ENCODE measurements around the gene KCNN3. TPM values are rescaled to one million over a fixed set of nuclear protein-coding genes. Genes with fewer than 3 reads are reported as not detected.

KCNN3 gene
- total RNA-seq, 4 donors from 2014 or later: 3.6 to 17.0 (median 12.4) TPM

DNA sequence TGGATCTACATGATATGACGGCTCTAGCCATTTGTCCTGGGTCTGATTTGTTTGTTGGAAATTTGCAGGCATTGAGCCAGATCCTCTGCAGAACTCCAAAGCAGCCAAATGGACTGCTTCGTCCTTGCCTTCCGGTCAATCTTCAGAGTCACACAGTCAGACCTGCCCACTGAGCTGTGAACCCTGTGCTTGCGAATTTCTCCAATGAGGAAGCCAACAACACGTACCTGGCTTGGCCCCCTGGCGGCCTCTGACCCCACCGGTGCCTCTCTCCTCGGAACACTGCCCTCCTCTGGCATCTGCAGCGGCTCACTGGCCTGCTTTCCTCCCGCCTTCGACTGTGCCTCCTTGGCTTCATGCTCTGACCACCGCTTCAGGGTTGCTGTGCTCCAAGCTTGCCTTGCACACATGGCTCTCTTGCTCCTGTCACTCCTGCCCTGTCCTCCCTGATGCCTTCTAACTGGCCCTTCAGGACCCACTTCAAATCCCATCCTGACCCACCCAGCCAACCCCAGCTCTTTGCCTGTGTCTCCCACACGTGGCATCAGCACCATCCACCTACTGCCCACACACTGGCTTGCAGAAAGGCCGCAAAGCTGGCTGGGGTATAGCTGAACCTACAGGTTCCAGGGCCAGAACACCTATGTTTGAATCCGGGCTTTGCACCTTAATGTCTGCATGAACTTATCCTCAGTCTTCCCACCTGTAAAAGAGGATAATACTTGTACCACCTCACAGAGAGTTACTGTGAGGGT, 128.2 kb downstream of the KCNN3 start:
- H3K27me3 ChIP-seq: no peaks in the 10 kb centered on the region
- H3K27ac ChIP-seq (replicated peaks in 1 of 4): peak overlapping the region; percentile 32 to 70 (median 46)
- no peaks in the 10 kb centered on the region for H3K9me3 ChIP-seq
- WGBS: 65% methylated on average over 15 of the region's 15 CpGs
- intact Hi-C loops (cut with DNase I): no loop called here
- H3K4me1 ChIP-seq: peaks cover 12 to 45% (median 31%) of the 10 kb centered on the region in 4 donors
- TF ChIP-seq CTCF (IDR thresholded peaks at IDR 0.05): peak in 1 of 3 experiments; percentile 22
- no peak for TF ChIP-seq POLR2AphosphoS5 (IDR thresholded peaks at IDR 0.05)
- TF ChIP-seq POLR2A (IDR thresholded peaks at IDR 0.05; ENCODE audit: low read depth): no peak
- no peak for TF ChIP-seq EP300 (IDR thresholded peaks at IDR 0.05)
- DNase-seq (ENCODE audit: extremely low spot score): no peak
- no peaks in the 10 kb centered on the region for H3K36me3 ChIP-seq
- H3K4me3 ChIP-seq: no peak overlapping the region

- H3K9me3 ChIP-seq: no peaks in the 10 kb centered on the region
- intact Hi-C loops (cut with DNase I): no loop called here
- H3K27ac ChIP-seq (replicated peaks in 1 of 4): peak overlapping the region in 2 of 4 donors; percentile 20 to 70
Observed at GRCh38 chr1:154741327-154741726, 128.8 kb downstream of the KCNN3 start.

DNA sequence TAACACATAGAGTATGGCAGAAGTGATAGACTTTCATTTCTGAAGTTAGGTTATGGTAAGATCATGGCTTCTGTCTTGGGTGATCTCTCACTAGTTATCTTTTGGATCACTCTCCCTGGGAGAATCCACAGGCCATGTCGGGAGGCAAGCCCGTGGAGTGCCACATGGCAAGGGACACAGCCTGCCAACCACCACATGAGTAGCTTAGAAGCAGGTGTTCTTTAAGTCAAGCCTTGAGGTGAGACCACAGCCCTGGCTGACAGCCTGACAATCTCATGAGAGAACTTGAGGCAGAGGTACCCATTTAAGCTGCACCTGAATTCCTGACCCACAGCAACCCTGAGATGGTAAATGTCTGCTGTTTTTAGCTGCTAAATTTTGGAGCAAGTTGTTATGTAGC, 130.4 kb downstream of the KCNN3 start:
- intact Hi-C loops (cut with DNase I): no loop called here
- no peaks in the 10 kb centered on the region for H3K36me3 ChIP-seq
- H3K4me3 ChIP-seq: no peak overlapping the region
- no peaks in the 10 kb centered on the region for H3K27me3 ChIP-seq
- H3K27ac ChIP-seq (replicated peaks in 1 of 4): no peak overlapping the region
- 89% methylated on average over 2 of the region's 2 CpGs for WGBS
- peaks cover 12 to 25% (median 23%) of the 10 kb centered on the region in 4 donors for H3K4me1 ChIP-seq
- no peak for TF ChIP-seq POLR2A (IDR thresholded peaks at IDR 0.05; ENCODE audit: low read depth)
- no peak for TF ChIP-seq POLR2AphosphoS5 (IDR thresholded peaks at IDR 0.05)
- no peak for TF ChIP-seq CTCF (IDR thresholded peaks at IDR 0.05)
- no peak for TF ChIP-seq EP300 (IDR thresholded peaks at IDR 0.05)
- DNase-seq (ENCODE audit: extremely low spot score): no peak
- H3K9me3 ChIP-seq: no peaks in the 10 kb centered on the region

More at GRCh38 chr1:154741327-154741726, 128.8 kb downstream of the KCNN3 start:
- no peak for DNase-seq (ENCODE audit: extremely low spot score)
- H3K4me1 ChIP-seq: peaks cover 12 to 39% (median 25%) of the 10 kb centered on the region in 4 donors
- no peak overlapping the region for H3K4me3 ChIP-seq
- H3K27me3 ChIP-seq: no peaks in the 10 kb centered on the region
- no peaks in the 10 kb centered on the region for H3K36me3 ChIP-seq
- TF ChIP-seq POLR2A (IDR thresholded peaks at IDR 0.05; ENCODE audit: low read depth): no peak

GRCh38 chr1:154736841-154737240, 133.2 kb downstream of the KCNN3 start:
- no peak for DNase-seq (ENCODE audit: extremely low spot score)
- no peaks in the 10 kb centered on the region for H3K9me3 ChIP-seq
- H3K4me3 ChIP-seq: no peak overlapping the region
- 78% methylated on average over 6 of the region's 6 CpGs for WGBS
- no peak overlapping the region for H3K27ac ChIP-seq (replicated peaks in 1 of 4)
- no peaks in the 10 kb centered on the region for H3K36me3 ChIP-seq
- TF ChIP-seq EP300 (IDR thresholded peaks at IDR 0.05) (no peak), CTCF (IDR thresholded peaks at IDR 0.05) (no peak), POLR2AphosphoS5 (IDR thresholded peaks at IDR 0.05) (no peak), POLR2A (IDR thresholded peaks at IDR 0.05; ENCODE audit: low read depth) (no peak)
- H3K27me3 ChIP-seq: no peaks in the 10 kb centered on the region
- intact Hi-C loops (cut with DNase I): no loop called here
- peaks cover 11 to 29% (median 20%) of the 10 kb centered on the region in 4 donors for H3K4me1 ChIP-seq

GRCh38 chr1:154735804-154736168, 134.3 kb downstream of the KCNN3 start:
- Histone ChIP-seq H3K27me3 (no peaks in the 10 kb centered on the region), H3K9me3 (no peaks in the 10 kb centered on the region), H3K36me3 (no peaks in the 10 kb centered on the region), H3K27ac (replicated peaks in 1 of 4) (no peak overlapping the region), H3K4me1 (peaks cover 18 to 29% (median 24%) of the 10 kb centered on the region in 4 donors), H3K4me3 (no peak overlapping the region)
- DNase-seq (ENCODE audit: extremely low spot score): no peak
- TF ChIP-seq CTCF (IDR thresholded peaks at IDR 0.05) (no peak), POLR2A (IDR thresholded peaks at IDR 0.05; ENCODE audit: low read depth) (no peak), POLR2AphosphoS5 (IDR thresholded peaks at IDR 0.05) (no peak), EP300 (IDR thresholded peaks at IDR 0.05) (no peak)
- intact Hi-C loops (cut with DNase I): no loop called here
- 93% methylated on average over 4 of the region's 4 CpGs for WGBS

Data from esophagus muscularis mucosa (tissue), 4 donors.